HepG2 (cell line): ENCODE measurements around the gene DARS2.
"Not testable (repeated sequence)": the region's sequence is repeated elsewhere in the genome, so short reads cannot be mapped to it uniquely, and the experiment has no call there.

Experiments
- ARID2 ChIP-seq: sonication (generic); formaldehyde crosslinking; IDR thresholded peaks from 2 replicates; pipeline ENCODE4 v1.8.1; 2022; ENCODE audit warnings: mild to moderate bottlenecking, missing genetic modification reagents, borderline replicate concordance
- DPF2 ChIP-seq: sonication (generic); formaldehyde crosslinking; IDR thresholded peaks from 2 replicates; pipeline ENCODE4 v1.4.0; 2020; ENCODE audit warnings: mild to moderate bottlenecking, low read depth, missing genetic modification reagents, borderline replicate concordance
- ELF1 ChIP-seq: sonication (generic); formaldehyde crosslinking; IDR thresholded peaks from 2 replicates; pipeline ENCODE4 v1.4.0; 2020; ENCODE audit warnings: missing genetic modification reagents
- FOXP4 ChIP-seq: sonication (generic); formaldehyde crosslinking; IDR thresholded peaks from 2 replicates; pipeline ENCODE4 v1.4.0; 2020; ENCODE audit warnings: missing genetic modification reagents
- HNRNPUL1 ChIP-seq: fragments of 200-400 bp; formaldehyde crosslinking; IDR thresholded peaks from 2 replicates; pipeline ENCODE4 v1.6.1; 2017; ENCODE audit warnings: low read depth, mild to moderate bottlenecking, low read length, moderate library complexity
- POLR2A ChIP-seq, 2 experiments: IDR thresholded peaks; 2 replicates each; pipeline ENCODE4 v1.6.1; 2011; ENCODE audit warnings: low read depth in 2 of 2, low read length in 2 of 2, mild to moderate bottlenecking in 1 of 2, moderate library complexity in 1 of 2; ENCODE audit not compliant: insufficient read depth in 1 of 2
- ZNF138 ChIP-seq: sonication (generic); formaldehyde crosslinking; IDR thresholded peaks from 2 replicates; pipeline ENCODE4 v1.5.0; 2020; ENCODE audit warnings: mild to moderate bottlenecking, low read depth, missing genetic modification reagents
- ZZZ3 ChIP-seq: sonication (generic); formaldehyde crosslinking; IDR thresholded peaks from 2 replicates; pipeline ENCODE4 v1.4.0; 2020; ENCODE audit warnings: missing genetic modification reagents, mild to moderate bottlenecking, borderline replicate concordance
- TF ChIP-seq, protein P1 (sequence below): sonication (generic); formaldehyde crosslinking; IDR thresholded peaks from 2 replicates; pipeline ENCODE4 v1.4.0; 2020; ENCODE audit warnings: missing genetic modification reagents
- TF ChIP-seq, protein P2 (sequence below): sonication (generic); formaldehyde crosslinking; IDR thresholded peaks from 2 replicates; pipeline ENCODE4 v1.4.0; 2020; ENCODE audit warnings: missing genetic modification reagents

- TF ChIP-seq, protein P1, sequence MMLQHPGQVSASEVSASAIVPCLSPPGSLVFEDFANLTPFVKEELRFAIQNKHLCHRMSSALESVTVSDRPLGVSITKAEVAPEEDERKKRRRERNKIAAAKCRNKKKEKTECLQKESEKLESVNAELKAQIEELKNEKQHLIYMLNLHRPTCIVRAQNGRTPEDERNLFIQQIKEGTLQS (CRISPR knock-in tag) = not testable (repeated sequence)
- not testable (repeated sequence) for TF ChIP-seq ELF1 (CRISPR knock-in tag); ARID2 (CRISPR knock-in tag); DPF2 (CRISPR knock-in tag); ZNF138; FOXP4 (CRISPR knock-in tag); POLR2A (IDR thresholded peaks at IDR 0.05; ENCODE audit: insufficient read depth in 1 of 2, low read depth in 2 of 2, low read length in 2 of 2); HNRNPUL1; ZZZ3 (CRISPR knock-in tag)
- TF ChIP-seq, protein P2, sequence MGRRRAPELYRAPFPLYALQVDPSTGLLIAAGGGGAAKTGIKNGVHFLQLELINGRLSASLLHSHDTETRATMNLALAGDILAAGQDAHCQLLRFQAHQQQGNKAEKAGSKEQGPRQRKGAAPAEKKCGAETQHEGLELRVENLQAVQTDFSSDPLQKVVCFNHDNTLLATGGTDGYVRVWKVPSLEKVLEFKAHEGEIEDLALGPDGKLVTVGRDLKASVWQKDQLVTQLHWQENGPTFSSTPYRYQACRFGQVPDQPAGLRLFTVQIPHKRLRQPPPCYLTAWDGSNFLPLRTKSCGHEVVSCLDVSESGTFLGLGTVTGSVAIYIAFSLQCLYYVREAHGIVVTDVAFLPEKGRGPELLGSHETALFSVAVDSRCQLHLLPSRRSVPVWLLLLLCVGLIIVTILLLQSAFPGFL (CRISPR knock-in tag) = not testable (repeated sequence)
Observed at GRCh38 chr1:173859547-173859946, 35.1 kb downstream of the DARS2 start.
